ENCODE results near the gene ALPI.
"Not testable (repeated sequence)": the region's sequence is repeated elsewhere in the genome, so short reads cannot be mapped to it uniquely, and the experiment has no call there.

Gene ALPI

GRCh38 chr2:232455426-232456255, at the start of gene ALPI:
Gene ALPI (plus strand): TSS chr2:232456153. CDS start chr2:232456200, 47 bp downstream.
- no peak for DNase-seq (ENCODE audit: low read depth)

GRCh38 chr2:232406556-232407310, 49.2 kb upstream of the ALPI start, which contains the start of gene ALPG:
Gene ALPG (plus strand): TSS chr2:232406844. CDS start chr2:232406895, 51 bp downstream.
- no peak for DNase-seq (ENCODE audit: low read depth)

DNA sequence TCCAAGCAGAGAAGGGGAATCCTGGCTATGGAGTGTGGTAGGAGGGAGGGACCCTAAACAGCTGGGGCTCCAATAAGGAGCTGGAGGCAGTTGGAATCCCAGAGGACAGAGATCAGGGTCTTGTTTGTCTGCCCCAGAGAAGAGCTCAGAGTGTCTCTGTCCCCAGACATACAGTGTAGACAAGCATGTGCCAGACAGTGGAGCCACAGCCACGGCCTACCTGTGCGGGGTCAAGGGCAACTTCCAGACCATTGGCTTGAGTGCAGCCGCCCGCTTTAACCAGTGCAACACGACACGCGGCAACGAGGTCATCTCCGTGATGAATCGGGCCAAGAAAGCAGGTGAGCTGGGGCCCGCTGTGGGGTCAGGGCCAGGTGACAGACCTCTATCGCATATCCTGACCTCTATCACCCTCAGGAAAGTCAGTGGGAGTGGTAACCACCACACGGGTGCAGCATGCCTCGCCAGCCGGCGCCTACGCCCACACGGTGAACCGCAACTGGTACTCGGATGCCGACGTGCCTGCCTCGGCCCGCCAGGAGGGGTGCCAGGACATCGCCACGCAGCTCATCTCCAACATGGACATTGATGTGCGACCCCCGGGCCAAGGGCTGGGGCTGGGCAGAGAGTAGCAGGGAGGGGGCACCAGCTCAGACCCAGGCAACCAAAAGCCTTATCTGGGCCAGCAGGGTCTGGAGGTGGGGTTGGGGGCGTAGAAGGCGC, 48.4 kb upstream of the ALPI start:
- DNase-seq (ENCODE audit: low read depth), result not testable (repeated sequence)

GRCh38 chr2:232408269-232408668, 47.7 kb upstream of the ALPI start:
- DNase-seq (ENCODE audit: low read depth), result not testable (repeated sequence)

GRCh38 chr2:232409617-232410016, 46.3 kb upstream of the ALPI start:
- not testable (repeated sequence) for DNase-seq (ENCODE audit: low read depth)

- DNase-seq (ENCODE audit: low read depth), result no peak
Observed at GRCh38 chr2:232410238-232410900, 45.6 kb upstream of the ALPI start.

- no peak for DNase-seq (ENCODE audit: low read depth)
Observed at GRCh38 chr2:232411901-232412629, 43.9 kb upstream of the ALPI start.

- no peak for DNase-seq (ENCODE audit: low read depth)
Observed at GRCh38 chr2:232412986-232413385, 43.0 kb upstream of the ALPI start.

DNA sequence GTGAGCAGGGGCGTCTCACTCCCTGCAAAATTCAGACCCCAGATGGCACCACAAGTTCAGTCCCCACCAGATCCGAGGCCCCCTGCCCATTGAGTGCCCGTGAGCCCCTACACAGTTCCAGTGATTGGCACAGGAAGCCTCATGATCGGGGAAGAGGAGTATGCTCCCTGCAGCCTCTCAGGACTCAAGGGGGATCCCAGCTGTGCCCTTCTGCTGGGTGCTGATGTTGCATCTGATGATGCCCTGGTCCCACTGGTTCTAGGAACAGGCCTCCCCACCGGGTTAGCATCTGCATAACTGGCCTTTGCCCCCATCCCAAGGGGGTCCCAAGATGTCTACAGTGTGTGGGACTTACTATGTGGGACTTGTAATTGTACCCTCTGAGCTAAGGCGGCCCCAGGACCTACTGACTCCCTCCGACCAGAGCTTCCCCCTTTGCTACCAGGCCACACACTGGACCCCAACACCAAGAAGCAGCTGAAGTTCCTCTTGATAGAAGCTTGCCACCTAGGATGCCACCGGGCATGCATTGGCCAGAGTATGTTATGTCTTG, 40.7 kb upstream of the ALPI start:
- DNase-seq (ENCODE audit: low read depth), result no peak

GRCh38 chr2:232415736-232416520, 40.0 kb upstream of the ALPI start:
- DNase-seq (ENCODE audit: low read depth), result no peak

DNA sequence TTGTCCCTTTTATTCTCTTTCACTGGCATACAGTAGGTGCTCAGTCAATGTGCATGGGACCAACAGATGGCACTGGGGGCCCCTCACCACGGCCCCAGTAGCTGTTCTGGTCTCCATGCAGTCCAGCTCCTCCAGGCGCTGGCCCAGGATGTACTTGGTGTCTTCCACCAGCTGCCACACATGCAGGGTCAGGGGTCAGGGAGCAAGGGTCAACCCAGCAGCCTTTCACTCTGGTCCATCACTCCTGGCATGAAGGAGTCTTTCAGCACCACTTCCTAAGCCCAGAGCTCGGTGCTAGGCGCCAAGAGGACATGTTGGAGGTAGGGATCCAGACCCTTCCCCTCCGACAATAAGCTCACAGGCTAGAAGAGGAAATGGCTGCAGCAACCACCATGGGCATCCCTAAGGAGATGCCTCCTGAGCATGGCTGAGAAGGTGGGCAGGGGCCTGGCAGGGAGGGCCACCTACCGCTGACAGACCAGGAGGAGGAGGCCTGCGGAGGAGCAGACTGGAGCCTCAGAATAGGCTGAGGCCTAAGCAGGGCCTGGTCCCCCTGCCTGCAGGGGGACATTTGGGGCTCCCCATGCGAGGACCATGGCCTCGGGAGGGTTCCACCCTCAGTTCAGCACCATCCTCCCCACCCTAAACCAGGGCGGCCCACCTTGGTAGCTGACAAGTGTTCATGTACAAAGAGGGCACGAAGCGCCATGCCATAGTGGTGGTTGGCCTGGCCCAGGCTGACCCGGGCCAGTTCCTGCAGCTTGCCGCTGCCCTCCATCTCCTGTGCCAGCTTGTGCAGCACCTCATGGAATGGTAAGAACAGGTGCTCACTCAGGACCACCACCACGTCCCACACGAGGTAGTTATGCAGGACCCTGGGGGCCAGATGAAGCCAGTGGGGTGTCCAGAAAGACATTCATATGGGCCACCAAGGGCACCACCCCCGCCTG, 39.2 kb upstream of the ALPI start:
- DNase-seq (ENCODE audit: low read depth), result no peak

- DNase-seq (ENCODE audit: low read depth), result no peak
Observed at GRCh38 chr2:232417489-232417888, 38.5 kb upstream of the ALPI start.

GRCh38 chr2:232418056-232418455, 37.9 kb upstream of the ALPI start:
- no peak for DNase-seq (ENCODE audit: low read depth)

DNA sequence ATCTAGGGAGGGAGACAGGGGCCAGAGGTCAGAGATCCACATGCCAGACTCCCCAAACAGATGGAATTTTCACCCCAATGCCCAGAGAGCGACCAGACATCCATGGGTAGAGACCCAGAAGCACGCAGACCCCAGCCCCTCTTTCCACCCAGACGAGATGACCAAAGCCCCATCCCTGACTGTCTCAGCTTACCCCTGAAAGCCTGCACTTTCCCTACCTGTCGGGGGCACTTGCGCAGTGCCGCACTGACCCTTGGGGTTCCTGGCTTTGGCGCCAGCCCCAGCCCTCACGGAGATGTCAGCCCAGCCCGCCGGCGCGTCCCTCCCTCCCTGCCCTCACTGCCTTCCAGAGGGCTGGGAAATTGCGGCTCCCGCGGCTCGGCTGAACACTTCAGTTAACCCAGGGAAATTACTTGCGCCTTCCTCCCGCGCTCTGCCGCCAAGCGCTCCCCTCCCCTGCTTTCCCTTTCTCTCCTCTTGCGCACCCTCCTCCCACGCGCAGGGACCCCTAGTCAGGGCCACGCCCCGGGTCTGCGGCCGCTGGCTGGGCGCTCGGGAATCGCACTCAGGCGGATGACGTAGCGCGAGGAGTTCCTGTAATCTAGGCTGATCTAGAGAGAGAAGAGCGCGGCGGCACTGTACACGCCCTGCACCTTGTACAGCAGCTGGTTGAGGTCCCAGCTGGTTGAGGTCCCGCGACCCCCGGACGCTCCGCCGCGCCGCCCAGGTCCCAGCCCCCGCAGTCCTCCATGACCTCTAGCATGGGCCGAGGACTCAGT, 37.3 kb upstream of the ALPI start:
- DNase-seq (ENCODE audit: low read depth), result no peak

DNA sequence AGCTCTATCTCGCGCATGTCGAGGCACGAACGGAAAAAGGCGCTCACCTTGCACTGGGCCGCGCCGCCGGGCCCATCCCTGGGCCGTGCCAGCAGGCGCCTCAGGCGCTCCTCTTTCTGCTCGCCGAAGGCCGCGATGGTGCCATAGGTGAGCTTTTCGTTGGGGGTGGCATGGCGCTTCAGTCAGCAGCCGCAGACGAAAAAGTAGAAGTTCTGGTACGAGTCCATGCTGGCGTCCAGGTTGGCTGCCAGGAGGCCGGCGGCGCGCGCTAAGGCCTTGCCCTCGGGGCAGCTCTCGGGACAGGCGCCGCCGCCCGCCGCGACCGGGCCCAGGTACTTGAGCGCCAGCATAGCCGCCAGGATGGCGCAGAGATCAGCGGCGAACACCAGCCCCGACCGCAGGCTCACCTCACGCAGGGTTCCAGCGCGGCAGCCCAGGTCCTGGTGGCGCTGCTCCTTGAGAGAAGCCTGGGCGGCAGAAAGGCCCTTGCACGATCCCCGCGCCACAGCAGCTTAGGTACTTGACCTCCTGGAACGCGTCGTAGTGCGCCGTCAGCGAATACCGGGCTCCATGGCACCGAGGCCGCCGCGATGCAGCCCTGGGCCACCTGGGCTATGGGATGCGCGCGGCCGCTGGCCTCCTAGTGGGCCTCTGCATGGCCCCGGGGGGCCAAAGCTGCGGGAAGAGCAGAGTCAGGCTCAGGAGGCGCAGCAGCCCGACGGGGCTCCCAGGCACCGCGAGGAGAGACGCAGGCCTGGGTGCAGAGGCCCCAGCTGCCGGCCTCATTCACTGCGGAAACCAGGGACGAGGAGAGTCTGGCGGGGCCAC, 36.5 kb upstream of the ALPI start:
- no peak for DNase-seq (ENCODE audit: low read depth)

GRCh38 chr2:232420073-232420454, 35.9 kb upstream of the ALPI start:
- DNase-seq (ENCODE audit: low read depth), result no peak

- no peak for DNase-seq (ENCODE audit: low read depth)
Observed at GRCh38 chr2:232420463-232421188, 35.3 kb upstream of the ALPI start.

Measured in GM04504 (cell line).